BLaER1 treated with 17β-estradiol and CSF1 and Interleukin-3, amounts not matched to agents 10 nM and 100 nM (cell line): ENCODE results near the gene SERPINE2.

Experiments used
- H3K27ac ChIP-seq, 11 experiments: shearing (Covaris generic); formaldehyde crosslinking; 2 replicates each; pipeline ENCODE4 v1.8.1; 2022
- H3K27me3 ChIP-seq, 11 experiments: shearing (Covaris generic); formaldehyde crosslinking; 2 replicates each; pipeline ENCODE4 v1.8.1; 2022
- H3K36me3 ChIP-seq, 11 experiments: shearing (Covaris generic); formaldehyde crosslinking; 2 replicates each; pipeline ENCODE4 v1.8.1; 2022
- H3K4me1 ChIP-seq, 10 experiments: shearing (Covaris generic); formaldehyde crosslinking; 2 replicates each; pipeline ENCODE4 v1.8.1; 2022
- H3K4me2 ChIP-seq, 11 experiments: shearing (Covaris generic); formaldehyde crosslinking; 2 replicates each; pipeline ENCODE4 v1.8.1; 2022
- H3K4me3 ChIP-seq, 10 experiments: shearing (Covaris generic); formaldehyde crosslinking; 2 replicates each; pipeline ENCODE4 v1.8.1; 2022
- H3K9ac ChIP-seq, 11 experiments: shearing (Covaris generic); formaldehyde crosslinking; 2 replicates each; pipeline ENCODE4 v1.8.1; 2022
- H3K9me3 ChIP-seq, 11 experiments: shearing (Covaris generic); formaldehyde crosslinking; replicated peaks in 1 of 11; 2 replicates each; pipeline ENCODE4 v1.8.1; 2022
- H4K20me1 ChIP-seq, 11 experiments: shearing (Covaris generic); formaldehyde crosslinking; 2 replicates each; pipeline ENCODE4 v1.8.1; 2022
- Cebpa-rat ChIP-seq, 11 experiments: shearing (Covaris generic); IDR thresholded peaks; 2 replicates each; pipeline ENCODE4 v1.8.1; 2022

SERPINE2 gene

GRCh38 chr2:224036731-224037361 is 2.2 kb downstream of the SERPINE2 start:
- Histone ChIP-seq H3K4me1 (peaks cover 0 to 42% (median 34%) of the 10 kb centered on the region in 10 experiments; a peak in 18 of 20 replicates), H3K9me3 (peaks cover 0 to 1% (median under 1%) of the 10 kb centered on the region in 11 experiments; a peak in 6 of 22 replicates), H3K9ac (no peak overlapping the region), H3K27me3 (peaks cover 0 to 33% (median 0%) of the 10 kb centered on the region in 11 experiments; a peak in 5 of 22 replicates), H3K27ac (no peak overlapping the region), H3K36me3 (peaks cover 0 to under 1% (median 0%) of the 10 kb centered on the region in 11 experiments; a peak in 4 of 22 replicates), H3K4me3 (no peak overlapping the region), H3K4me2 (peak overlapping the region in 9 of 11 experiments; percentile 88 to 98 (median 91); a peak in 18 of 22 replicates), H4K20me1 (peaks cover 0 to 39% (median 7%) of the 10 kb centered on the region in 11 experiments; a peak in 8 of 22 replicates)
- TF ChIP-seq Cebpa-rat (IDR thresholded peaks at IDR 0.05), result no peak

GRCh38 chr2:224034017-224034416 is 5.1 kb downstream of the SERPINE2 start:
- Histone ChIP-seq H3K27ac (no peak overlapping the region), H3K9ac (no peak overlapping the region), H3K27me3 (peaks cover 0 to 20% (median 0%) of the 10 kb centered on the region in 11 experiments; a peak in 3 of 22 replicates), H3K36me3 (peaks cover 0 to 20% (median 10%) of the 10 kb centered on the region in 11 experiments; a peak in 10 of 22 replicates), H4K20me1 (peaks cover 0 to 39% (median 7%) of the 10 kb centered on the region in 11 experiments; a peak in 8 of 22 replicates), H3K4me2 (peak overlapping the region in 4 of 11 experiments; percentile 1 to 38 (median 5); a peak in 3 of 22 replicates), H3K9me3 (peaks cover 5 to 21% (median 10%) of the 10 kb centered on the region in 11 experiments; a peak in 17 of 22 replicates), H3K4me3 (no peak overlapping the region), H3K4me1 (peaks cover 0 to 44% (median 29%) of the 10 kb centered on the region in 10 experiments; a peak in 18 of 20 replicates)
- TF ChIP-seq Cebpa-rat (IDR thresholded peaks at IDR 0.05), result no peak

- Histone ChIP-seq H3K9me3 (peaks cover 5 to 21% (median 10%) of the 10 kb centered on the region in 11 experiments; a peak in 17 of 22 replicates), H3K27ac (no peak overlapping the region), H3K36me3 (peaks cover 0 to 20% (median 10%) of the 10 kb centered on the region in 11 experiments; a peak in 10 of 22 replicates), H3K4me1 (peaks cover 0 to 45% (median 31%) of the 10 kb centered on the region in 10 experiments; a peak in 18 of 20 replicates), H3K4me2 (peak overlapping the region in 3 of 11 experiments; percentile 3 to 38 (median 7); a peak in 4 of 22 replicates), H3K27me3 (peaks cover 0 to 16% (median 0%) of the 10 kb centered on the region in 11 experiments; a peak in 3 of 22 replicates), H3K4me3 (no peak overlapping the region), H3K9ac (no peak overlapping the region), H4K20me1 (peaks cover 0 to 37% (median 7%) of the 10 kb centered on the region in 11 experiments; a peak in 8 of 22 replicates)
- no peak for TF ChIP-seq Cebpa-rat (IDR thresholded peaks at IDR 0.05)
These were observed 5.5 kb downstream of the SERPINE2 start for GRCh38 chr2:224033601-224034000.

GRCh38 chr2:224032283-224032682 is 6.8 kb downstream of the SERPINE2 start:
- H3K27ac ChIP-seq, result no peak overlapping the region
- H3K9ac ChIP-seq, result no peak overlapping the region
- H3K9me3 ChIP-seq, result peaks cover 5 to 21% (median 10%) of the 10 kb centered on the region in 11 experiments; a peak in 17 of 22 replicates
- H3K36me3 ChIP-seq, result peaks cover 0 to 20% (median 10%) of the 10 kb centered on the region in 11 experiments; a peak in 10 of 22 replicates
- no peak overlapping the region for H3K4me3 ChIP-seq
- H4K20me1 ChIP-seq, result peaks cover 0 to 27% (median 2%) of the 10 kb centered on the region in 11 experiments; a peak in 8 of 22 replicates
- peaks cover 0 to 3% (median 0%) of the 10 kb centered on the region in 11 experiments; a peak in 1 of 22 replicates for H3K27me3 ChIP-seq
- peaks cover 6 to 48% (median 35%) of the 10 kb centered on the region in 10 experiments for H3K4me1 ChIP-seq
- H3K4me2 ChIP-seq, result peak overlapping the region in 9 of 11 experiments; percentile 17 to 44 (median 38); a peak in 14 of 22 replicates
- TF ChIP-seq Cebpa-rat (IDR thresholded peaks at IDR 0.05), result no peak

- H4K20me1 ChIP-seq, result peaks cover 0 to 19% (median 0%) of the 10 kb centered on the region in 11 experiments; a peak in 4 of 22 replicates
- peaks cover 5 to 21% (median 10%) of the 10 kb centered on the region in 11 experiments; a peak in 17 of 22 replicates for H3K9me3 ChIP-seq
- peaks cover 0 to 20% (median 10%) of the 10 kb centered on the region in 11 experiments; a peak in 10 of 22 replicates for H3K36me3 ChIP-seq
- TF ChIP-seq Cebpa-rat (IDR thresholded peaks at IDR 0.05), result no peak
- no peak overlapping the region for H3K4me3 ChIP-seq
- peaks cover 14 to 52% (median 40%) of the 10 kb centered on the region in 10 experiments for H3K4me1 ChIP-seq
- H3K27ac ChIP-seq, result no peak overlapping the region
- H3K9ac ChIP-seq, result no peak overlapping the region
- peak overlapping the region in 3 of 11 experiments; percentile 38 to 43 (median 38); a peak in 2 of 22 replicates for H3K4me2 ChIP-seq
- H3K27me3 ChIP-seq, result no peaks in the 10 kb centered on the region
These were observed 7.6 kb downstream of the SERPINE2 start for GRCh38 chr2:224031358-224031970.

- H3K4me2 ChIP-seq, result no peak overlapping the region
- peaks cover 20 to 58% (median 46%) of the 10 kb centered on the region in 10 experiments for H3K4me1 ChIP-seq
- H3K27me3 ChIP-seq, result no peaks in the 10 kb centered on the region
- H3K27ac ChIP-seq, result no peak overlapping the region
- no peak overlapping the region for H3K4me3 ChIP-seq
- H3K9ac ChIP-seq, result no peak overlapping the region
- H4K20me1 ChIP-seq, result peaks cover 0 to 15% (median 0%) of the 10 kb centered on the region in 11 experiments; a peak in 4 of 22 replicates
- no peak for TF ChIP-seq Cebpa-rat (IDR thresholded peaks at IDR 0.05)
- H3K36me3 ChIP-seq, result peaks cover 0 to 20% (median 10%) of the 10 kb centered on the region in 11 experiments; a peak in 10 of 22 replicates
- H3K9me3 ChIP-seq, result peaks cover 5 to 21% (median 10%) of the 10 kb centered on the region in 11 experiments; a peak in 17 of 22 replicates
These were observed 8.3 kb downstream of the SERPINE2 start for GRCh38 chr2:224030786-224031185.

GRCh38 chr2:224029876-224030275 is 9.2 kb downstream of the SERPINE2 start:
- Histone ChIP-seq H3K4me2 (no peak overlapping the region), H3K27ac (no peak overlapping the region), H3K9ac (no peak overlapping the region), H3K4me1 (peaks cover 20 to 68% (median 55%) of the 10 kb centered on the region in 10 experiments), H3K36me3 (peaks cover 0 to 20% (median 10%) of the 10 kb centered on the region in 11 experiments; a peak in 10 of 22 replicates), H3K4me3 (no peak overlapping the region), H3K9me3 (peaks cover 5 to 21% (median 10%) of the 10 kb centered on the region in 11 experiments; a peak in 17 of 22 replicates), H3K27me3 (no peaks in the 10 kb centered on the region), H4K20me1 (peaks cover 0 to 19% (median 0%) of the 10 kb centered on the region in 11 experiments; a peak in 3 of 22 replicates)
- no peak for TF ChIP-seq Cebpa-rat (IDR thresholded peaks at IDR 0.05)

- no peak overlapping the region for H3K9ac ChIP-seq
- peak overlapping the region in 3 of 11 experiments; percentile 69 to 76 (median 72); a peak in 1 of 22 replicates for H3K27ac ChIP-seq
- H3K27me3 ChIP-seq, result no peaks in the 10 kb centered on the region
- TF ChIP-seq Cebpa-rat (IDR thresholded peaks at IDR 0.05), result no peak
- peaks cover 5 to 21% (median 10%) of the 10 kb centered on the region in 11 experiments; a peak in 17 of 22 replicates for H3K9me3 ChIP-seq
- H3K4me1 ChIP-seq, result peaks cover 20 to 70% (median 56%) of the 10 kb centered on the region in 10 experiments
- H3K4me3 ChIP-seq, result no peak overlapping the region
- peaks cover 0 to 15% (median 0%) of the 10 kb centered on the region in 11 experiments; a peak in 2 of 22 replicates for H4K20me1 ChIP-seq
- H3K36me3 ChIP-seq, result peaks cover 0 to 20% (median 10%) of the 10 kb centered on the region in 11 experiments; a peak in 10 of 22 replicates
- peak overlapping the region; percentile 73 to 90 (median 82); a peak in 19 of 22 replicates for H3K4me2 ChIP-seq
These were observed 11.2 kb downstream of the SERPINE2 start for GRCh38 chr2:224027931-224028330.
